Dermis microvascular lymphatic vessel endothelial cell (primary cell): ENCODE measurements around the gene PHF20. TPM values are rescaled to one million over a fixed set of nuclear protein-coding genes. Genes with fewer than 3 reads are reported as not detected.
"Not testable (repeated sequence)": the region's sequence is repeated elsewhere in the genome, so short reads cannot be mapped to it uniquely, and the experiment has no call there.

Source experiments
- DNase-seq, 2 donors: peaks; one replicate each; pipeline versions ENCODE4 v3.0.0 to v3.0.0-alpha.2; 2010; ENCODE audit warnings: low read depth in 2 of 2
- total RNA-seq: library from RNA; depleted of rRNA; stranded (reverse); fragments of >200 nt; gene quantifications from 2 replicates; pipeline ENCODE4 v1.2.1, GENCODE V29; 2014

PHF20 gene
- total RNA-seq, 1 donor from 2014 or later = 22.1 TPM

DNA sequence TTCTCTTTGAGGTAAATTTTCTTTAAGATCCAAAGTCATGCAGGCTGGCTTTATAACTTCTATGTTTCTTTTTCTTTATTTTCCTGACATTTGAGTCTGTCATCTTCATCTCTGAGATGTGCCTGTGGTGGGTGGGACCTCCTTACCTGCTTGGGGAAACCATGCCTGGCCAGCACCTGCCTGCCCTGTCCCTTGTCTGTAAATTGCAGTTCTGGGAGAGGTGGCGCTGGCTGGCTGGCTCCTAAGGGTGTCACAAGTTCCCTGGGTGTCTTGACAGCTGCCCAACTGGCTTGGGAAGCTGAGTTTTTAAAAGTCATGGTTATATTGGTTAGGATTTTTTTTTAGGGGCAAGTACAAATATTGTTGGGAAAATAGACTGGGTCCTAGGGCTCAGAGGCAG lies 146.2 kb downstream of the PHF20 start:
- DNase-seq = no peak

DNA sequence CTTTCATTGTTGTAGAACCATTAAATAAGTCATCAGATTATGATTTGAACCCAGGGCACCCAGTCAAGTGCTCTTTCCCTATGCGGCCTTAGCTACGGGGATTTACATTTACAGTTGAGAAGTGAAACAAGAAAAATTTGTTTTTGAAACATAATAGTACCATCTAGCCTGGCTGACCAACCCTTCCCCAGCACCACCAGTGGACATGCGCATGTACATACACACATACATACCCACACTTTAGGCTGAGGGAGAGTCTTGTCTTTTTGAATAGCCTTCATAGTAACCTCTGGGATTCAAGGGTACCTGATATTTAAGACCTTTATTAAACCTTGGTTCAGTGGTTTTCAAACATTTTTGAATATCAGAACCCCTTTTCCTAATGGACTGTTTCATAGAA lies 148.7 kb downstream of the PHF20 start:
- DNase-seq = no peak

- DNase-seq = no peak
Observed at GRCh38 chr20:35929301-35929700, 157.5 kb downstream of the PHF20 start.

- DNase-seq = no peak
Observed at GRCh38 chr20:35934050-35934449, 162.2 kb downstream of the PHF20 start.

GRCh38 chr20:35939264-35939663 lies 167.4 kb downstream of the PHF20 start:
- no peak for DNase-seq

GRCh38 chr20:35941620-35942019 lies 169.8 kb downstream of the PHF20 start:
- no peak for DNase-seq

DNA sequence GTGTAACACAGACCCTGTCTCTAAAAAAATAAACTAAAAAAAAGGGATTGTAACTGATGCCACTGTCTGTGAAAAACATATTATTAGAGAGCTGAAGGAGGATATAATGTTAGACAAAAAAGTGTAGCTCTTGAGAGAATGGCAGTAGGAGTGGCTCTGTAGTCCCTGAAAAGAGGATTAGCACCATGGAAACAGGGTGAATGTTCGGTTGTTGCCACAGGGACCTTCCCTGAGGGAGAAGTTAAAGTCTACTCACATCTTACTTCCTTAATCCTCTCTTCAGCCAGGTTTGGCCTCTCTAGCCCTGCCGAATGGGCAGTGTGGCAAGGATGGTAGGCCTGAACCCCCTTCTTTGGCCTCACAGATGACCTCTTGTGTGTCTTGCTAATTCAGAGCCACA lies 170.4 kb downstream of the PHF20 start:
- no peak for DNase-seq

DNA sequence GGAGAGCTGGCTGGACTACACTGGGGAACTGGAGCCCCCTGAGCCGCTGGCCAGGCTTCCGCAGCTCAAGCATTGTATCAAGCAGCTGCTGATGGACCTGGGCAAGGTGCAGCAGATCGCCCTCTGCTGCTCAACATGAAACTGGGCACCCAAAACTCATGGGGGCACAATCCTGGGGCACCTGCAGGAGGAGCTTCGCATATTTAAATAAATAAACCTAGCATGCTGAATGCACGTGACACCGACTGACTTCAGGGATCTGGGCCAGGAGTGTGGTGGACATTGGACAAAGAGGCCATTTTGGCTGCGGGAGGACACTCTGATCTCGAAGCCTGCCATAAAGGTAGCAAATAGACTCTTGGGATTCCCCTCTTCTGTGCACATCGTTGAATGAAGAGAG lies 175.7 kb downstream of the PHF20 start:
- peak in 1 of 2 donors; percentile 18 for DNase-seq

DNA sequence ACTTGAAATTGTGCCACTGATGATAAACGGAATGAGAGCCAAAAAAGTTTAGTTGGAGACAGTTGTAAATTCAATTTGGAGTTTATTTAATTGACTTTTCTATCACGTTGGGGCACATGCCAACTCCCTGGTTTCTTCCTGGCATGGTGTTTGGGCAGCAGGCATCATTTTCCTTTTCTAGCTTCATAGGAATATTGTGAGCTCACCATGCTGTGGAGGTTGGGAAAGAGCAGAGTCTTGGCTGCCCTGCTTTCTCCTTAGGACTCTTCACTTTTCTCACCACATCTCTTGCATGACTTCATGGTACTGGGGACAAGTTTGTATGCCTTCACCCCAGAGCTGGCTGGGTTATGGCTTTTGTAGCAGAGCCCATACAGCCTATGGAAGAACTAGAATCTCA lies 176.1 kb downstream of the PHF20 start:
- no peak for DNase-seq

- no peak for DNase-seq
Observed at GRCh38 chr20:35950093-35950492, 178.3 kb downstream of the PHF20 start.

- not testable (repeated sequence) for DNase-seq
Observed at GRCh38 chr20:35952080-35952479, 180.3 kb downstream of the PHF20 start.

DNA sequence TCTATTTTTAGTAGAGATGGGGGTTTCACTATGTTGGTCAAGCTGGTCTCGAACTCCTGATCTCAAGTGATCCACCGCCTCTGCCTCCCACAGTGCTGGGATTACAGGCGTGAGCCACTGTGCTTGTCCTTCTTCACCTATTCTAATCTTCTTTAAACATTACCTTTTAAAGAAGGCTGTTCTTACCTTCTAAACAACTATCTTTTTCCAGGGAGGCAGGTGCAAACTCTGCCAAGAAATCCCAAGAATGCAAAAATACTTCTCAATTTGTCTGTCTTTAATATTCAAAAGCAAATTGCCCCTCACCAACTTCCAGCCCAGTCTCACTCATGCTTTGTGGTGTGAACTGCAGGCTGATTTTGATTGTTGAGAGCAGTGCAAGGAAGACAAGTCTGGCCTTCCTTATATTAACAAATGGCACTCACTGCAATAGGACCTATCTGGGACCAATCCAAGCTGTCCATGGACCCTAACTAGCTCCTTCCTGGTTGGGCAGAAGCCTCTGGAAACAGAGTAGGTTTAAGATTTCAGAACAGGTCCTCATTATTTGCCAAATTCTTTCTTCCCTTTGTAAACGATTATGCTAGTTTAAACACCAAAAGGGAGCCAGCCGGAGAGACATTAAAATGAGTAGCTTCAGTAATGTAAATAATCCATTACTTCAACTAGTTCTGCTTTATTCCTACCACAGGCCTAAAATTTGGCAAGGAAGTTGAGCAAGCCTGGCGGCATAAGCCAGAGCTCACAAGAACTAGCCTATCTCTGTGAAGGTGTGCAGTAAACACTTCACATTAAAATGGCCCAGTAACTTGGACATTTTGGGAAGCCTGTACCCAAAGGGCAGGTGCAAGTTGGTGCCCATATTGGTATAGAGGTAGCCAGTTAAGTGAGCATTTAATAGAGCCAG lies 180.9 kb downstream of the PHF20 start:
- peak in 1 of 2 donors; percentile 21 for DNase-seq

DNA sequence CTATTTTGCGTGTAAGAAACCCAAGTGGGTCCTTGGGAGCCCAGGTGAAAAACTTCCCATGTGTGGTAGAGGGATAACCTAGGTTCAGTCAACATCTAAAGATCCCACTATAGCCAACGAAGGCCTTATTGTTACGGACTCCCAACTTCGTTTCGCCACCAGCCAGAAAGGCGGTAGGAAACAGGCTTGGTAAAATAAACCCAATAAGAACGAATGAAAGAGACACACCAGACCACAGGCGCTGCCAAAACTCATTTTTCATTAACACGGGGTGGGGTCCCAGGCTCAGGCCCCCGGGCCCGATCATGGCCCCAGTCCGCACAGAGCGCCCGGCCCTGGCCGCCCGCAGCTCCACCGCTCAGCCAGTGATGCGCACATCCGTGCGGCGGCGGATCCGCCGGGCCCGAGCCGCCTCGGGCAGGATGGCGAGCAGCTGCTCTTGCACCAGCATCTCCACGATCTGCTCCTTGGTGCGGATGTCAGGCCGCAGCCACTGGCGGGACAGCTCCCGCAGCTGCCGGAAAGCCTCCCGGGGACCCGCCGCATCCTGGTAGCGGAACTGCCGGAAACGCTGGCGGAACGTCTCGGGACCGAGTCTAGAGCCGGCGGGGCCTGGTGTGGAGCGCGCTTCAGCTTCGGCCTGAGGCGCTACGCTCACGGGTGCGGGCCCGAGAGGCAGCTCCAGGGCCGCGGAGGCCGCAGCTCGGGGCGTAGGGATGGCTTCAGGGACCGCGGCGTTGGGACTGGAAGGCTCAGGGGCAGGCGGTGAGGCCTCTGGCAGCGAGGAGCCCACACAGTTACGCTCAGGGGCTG lies 181.8 kb downstream of the PHF20 start:
- DNase-seq = peak; percentile 24 to 69

- DNase-seq = peak; percentile 87 to 94
Observed at GRCh38 chr20:35954200-35954906, 182.5 kb downstream of the PHF20 start, which contains the start of gene SCAND1. SCAND1 (minus strand) TSS chr20:35954502; CDS start chr20:35954284, 218 bp downstream.

GRCh38 chr20:35954907-35955251 lies 183.1 kb downstream of the PHF20 start:
- DNase-seq = peak; percentile 17 to 29

DNA sequence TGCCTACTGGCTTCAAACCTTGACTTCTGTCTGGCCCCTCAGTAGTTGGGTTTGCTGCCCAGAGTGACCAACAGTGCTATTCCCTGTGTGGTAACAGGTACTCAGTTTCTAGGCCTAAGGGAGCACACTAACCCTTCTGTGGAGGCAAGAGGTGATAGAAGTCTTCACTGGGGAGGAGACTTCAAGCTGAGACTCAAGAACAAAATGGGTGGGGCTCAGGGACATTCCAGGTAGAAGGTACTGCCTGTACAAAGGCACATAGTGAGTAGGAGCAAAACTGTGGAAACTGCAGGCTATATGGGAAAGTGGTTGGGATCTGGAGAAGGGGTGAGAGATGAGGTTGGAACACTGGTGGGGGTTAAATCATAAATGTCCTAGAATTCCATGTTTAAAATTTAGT lies 184.8 kb downstream of the PHF20 start:
- no peak for DNase-seq

GRCh38 chr20:35959291-35959690 lies 187.5 kb downstream of the PHF20 start:
- DNase-seq = not testable (repeated sequence)

- no peak for DNase-seq
Observed at GRCh38 chr20:35963878-35964277, 192.1 kb downstream of the PHF20 start.

GRCh38 chr20:35967979-35968640 lies 196.3 kb downstream of the PHF20 start, which contains the start of gene CNBD2:
CNBD2 (plus strand) TSS chr20:35968590; CDS start chr20:35968763, 173 bp downstream.
- DNase-seq = no peak

DNA sequence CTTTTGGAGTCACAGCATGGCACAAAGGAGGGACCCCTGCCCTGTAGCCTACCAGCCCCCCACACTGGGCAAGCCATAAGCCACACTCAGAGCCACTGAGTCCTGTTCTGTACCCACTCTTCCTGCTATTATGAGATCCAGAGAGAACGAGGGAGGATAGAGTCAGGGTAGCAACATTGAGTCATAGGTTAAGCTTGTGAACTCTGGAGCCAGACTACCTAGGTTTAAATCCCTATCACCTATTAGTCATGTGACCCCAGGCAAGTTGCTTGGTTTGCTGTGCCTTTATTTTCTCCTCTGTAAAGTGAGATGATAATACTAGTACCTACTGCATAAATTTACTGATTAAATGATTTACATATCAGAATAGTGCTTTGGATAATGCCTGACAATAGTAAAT lies 197.1 kb downstream of the PHF20 start:
- no peak for DNase-seq

DNA sequence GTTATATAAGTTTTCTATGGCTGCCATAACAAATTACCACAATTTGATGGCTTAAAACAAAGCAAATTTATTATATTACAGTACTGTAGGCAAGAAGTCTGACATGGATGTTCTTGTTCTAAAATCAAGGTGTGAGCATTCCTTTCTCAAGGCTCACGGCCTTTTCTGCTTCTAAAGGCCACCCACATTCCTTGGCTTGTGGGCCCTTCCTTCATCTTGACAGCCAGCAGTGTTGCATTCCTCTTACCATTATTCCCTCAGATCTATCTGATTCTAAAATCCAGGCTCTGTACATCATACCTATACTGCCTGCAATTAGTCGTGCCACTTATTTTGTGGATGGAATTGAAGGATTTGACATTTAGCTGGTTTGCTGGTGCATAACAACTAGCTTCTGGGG lies 200.2 kb downstream of the PHF20 start:
- DNase-seq = no peak
